ENCODE results near the gene ENGASE. TPM values are rescaled to one million over a fixed set of nuclear protein-coding genes. Genes with fewer than 3 reads are reported as not detected.
A peak's percentile ranks its signal among the peaks of the same experiment; 100 is the strongest.

Gene ENGASE
- total and polyA plus RNA-seq, 2 of the 8 experiments (the other 6 are each of a cell fraction or from before 2014, with no cell fraction given): 9.3 to 36.1 TPM

DNA sequence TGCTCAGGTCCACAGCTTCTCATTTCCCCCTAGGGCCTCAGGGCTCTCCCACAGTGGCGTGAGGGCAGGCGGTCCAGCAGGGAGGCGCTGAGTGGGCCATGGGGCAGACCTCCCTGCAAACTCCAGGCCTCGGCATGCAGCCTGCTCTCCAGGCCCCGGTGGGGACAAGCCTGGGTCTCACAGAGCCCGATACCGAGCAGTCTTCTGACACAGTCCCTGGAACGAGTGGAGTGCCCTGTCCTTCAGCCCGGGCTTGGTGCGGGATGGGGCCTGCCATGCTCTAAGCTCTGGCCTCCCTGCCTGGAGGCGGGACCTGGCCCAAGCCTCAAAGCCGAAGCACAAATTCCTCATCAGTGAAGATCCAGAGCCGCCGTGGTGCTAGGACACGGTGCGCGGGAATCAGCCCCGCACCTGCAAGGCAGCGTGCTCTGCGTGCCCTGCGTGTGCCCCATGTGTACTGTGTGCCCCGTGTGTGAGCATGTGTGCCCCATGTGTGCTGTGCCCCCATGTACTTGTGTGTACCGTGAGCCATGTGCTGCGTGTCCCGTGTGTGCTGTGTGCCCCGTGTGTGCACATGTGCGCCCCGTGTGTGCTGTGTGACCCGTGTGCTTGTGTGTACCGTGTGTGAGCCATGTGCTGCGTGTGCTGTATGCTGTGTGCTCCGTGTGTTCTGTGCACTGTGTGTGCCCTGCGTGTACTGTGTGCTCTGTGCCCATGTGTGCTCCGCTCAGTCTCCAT lies 56.1 kb downstream of the ENGASE start:
- H3K14ac ChIP-seq (ENCODE audit: insufficient read length): peak overlapping the region; percentile 54
- H4K20me1 ChIP-seq (replicated peaks in 1 of 2; ENCODE audit: control insufficient read depth in 1 of 2, insufficient read depth in 2 of 2, low read length in 2 of 2): peaks cover 0 to 4% of the 10 kb centered on the region in 2 experiments
- no peak overlapping the region for H3K23ac ChIP-seq (ENCODE audit: insufficient read length)
- H3K79me1 ChIP-seq (ENCODE audit: low read depth, low read length): no peaks in the 10 kb centered on the region; the same call in 1 of the 2 replicates
- peak overlapping the region; percentile 99; the same call in 1 of the 2 replicates for H2AK5ac ChIP-seq (ENCODE audit: low read depth, low read length)
- no peaks in the 10 kb centered on the region for H3K23me2 ChIP-seq (ENCODE audit: low read depth, low read length)
- DNase-seq (ENCODE audit: low read depth in 1 of 2, low spot score in 2 of 2): no peak
- H4K5ac ChIP-seq (ENCODE audit: insufficient read length, low read depth, low read length): no peak overlapping the region
- CTCF ChIA-PET (ENCODE audit: partially characterized antibody): interaction anchor here (1.0 to 1.9 kb wide), 3 partner anchors 22 to 100 kb away, joined by 3 to 7 read pairs (median 4); no protein-coding TSS in a partner anchor
- H2BK20ac ChIP-seq (ENCODE audit: low read length): peak overlapping the region; percentile 86; the same call in 1 of the 2 replicates
- peak overlapping the region; percentile 80 for H4K91ac ChIP-seq (replicated peaks; ENCODE audit: insufficient read length, low read length)
- H3K4me1 ChIP-seq (replicated peaks in 1 of 4; ENCODE audit: control insufficient read depth in 3 of 4, insufficient read depth in 4 of 4, low read length in 3 of 4): no peaks in the 10 kb centered on the region
- no peak for FAIRE-seq
- peak overlapping the region; percentile 42; the same call in 1 of the 2 replicates for H4K8ac ChIP-seq (ENCODE audit: extremely low read depth, insufficient read depth, low read length)
- no peaks in the 10 kb centered on the region for H3K27me3 ChIP-seq (replicated peaks in 1 of 4; ENCODE audit: control insufficient read depth in 3 of 4, extremely low read depth in 1 of 4, insufficient read depth in 3 of 4, low read length in 3 of 4)
- POLR2A ChIA-PET (ENCODE audit: partially characterized antibody): no interaction called here
- no peaks in the 10 kb centered on the region for H3K79me2 ChIP-seq (ENCODE audit: control insufficient read depth in 1 of 2, insufficient read depth in 2 of 2, low read length in 2 of 2)
- H3K4me3 ChIP-seq (ENCODE audit: extremely low read depth in 1 of 4, insufficient read depth in 2 of 4, low read depth in 3 of 4, low read length in 4 of 4): no peak overlapping the region
- H2BK12ac ChIP-seq (ENCODE audit: low read depth, low read length): peak overlapping the region; percentile 44; the same call in 1 of the 2 replicates
- no peaks in the 10 kb centered on the region for H3K9me3 ChIP-seq (ENCODE audit: insufficient read depth in 2 of 2, low read depth in 1 of 2, low read length in 1 of 2)
- peak overlapping the region; percentile 57 for H3K4ac ChIP-seq (replicated peaks; ENCODE audit: insufficient read length, low read depth, low read length)
- H3K18ac ChIP-seq (ENCODE audit: extremely low read depth, low read length): no peak overlapping the region
- H2BK5ac ChIP-seq (ENCODE audit: low read depth, low read length): peak overlapping the region; percentile 87; the same call in 1 of the 2 replicates
- H3K9ac ChIP-seq (replicated peaks in 1 of 4; ENCODE audit: extremely low read depth in 1 of 4, low read depth in 3 of 4, low read length in 3 of 4): no peak overlapping the region
- H2BK15ac ChIP-seq (ENCODE audit: low read length): peak overlapping the region; percentile 81; the same call in 1 of the 2 replicates
- no peak overlapping the region for H3K56ac ChIP-seq (replicated peaks; ENCODE audit: insufficient read length, low read depth, low read length)
- no peak overlapping the region for H2BK120ac ChIP-seq (replicated peaks; ENCODE audit: low read depth, low read length)
- no peak overlapping the region for H3K27ac ChIP-seq (ENCODE audit: low read depth, low read length)
- no peak overlapping the region for H2AFZ ChIP-seq (ENCODE audit: low read length)
- 93% methylated on average over 34 of the region's 34 CpGs; no CpG with 5 or more reads in 1 of the 2 experiments for WGBS, 2 experiments (ENCODE audit: extremely low coverage in 1 of 2, insufficient coverage in 1 of 2, insufficient read length in 1 of 2, insufficient replicate concordance in 2 of 2, low coverage in 1 of 2, low lambda C conversion rate in 2 of 2, missing lambda C conversion rate in 1 of 2)
- no peaks in the 10 kb centered on the region for H3K36me3 ChIP-seq (ENCODE audit: control insufficient read depth in 2 of 4, insufficient read depth in 4 of 4, low read length in 3 of 4)
- no peak overlapping the region for H3K4me2 ChIP-seq (ENCODE audit: insufficient read depth in 1 of 2, low read depth in 2 of 2, low read length in 2 of 2)
- no peak for TF ChIP-seq YY1 (IDR thresholded peaks at IDR 0.05; ENCODE audit: low read depth, low read length)
- TF ChIP-seq EGR1 (IDR thresholded peaks at IDR 0.05; ENCODE audit: borderline replicate concordance, low read depth, low read length): no peak
- no peak for TF ChIP-seq RBBP5 (IDR thresholded peaks at IDR 0.05; ENCODE audit: borderline replicate concordance, low read depth, low read length)
- no peak for TF ChIP-seq ASH2L (IDR thresholded peaks at IDR 0.05; ENCODE audit: low read length)
- no peak for TF ChIP-seq KDM4A (IDR thresholded peaks at IDR 0.05; ENCODE audit: low read depth, low read length, severe bottlenecking)
- no peak for TF ChIP-seq HDAC6 (IDR thresholded peaks at IDR 0.05; ENCODE audit: low read depth, low read length)
- no peak for TF ChIP-seq TAF7 (optimal IDR thresholded peaks at IDR 0.05; ENCODE audit: borderline replicate concordance, low read depth, low read length)
- TF ChIP-seq TCF12 (IDR thresholded peaks at IDR 0.05; ENCODE audit: low read depth, low read length): no peak
- TF ChIP-seq CEBPB (IDR thresholded peaks at IDR 0.05; ENCODE audit: low read depth, low read length): no peak
- TF ChIP-seq TBP (IDR thresholded peaks at IDR 0.05; ENCODE audit: low read depth, low read length): no peak
- no peak for TF ChIP-seq SRF (IDR thresholded peaks at IDR 0.05; ENCODE audit: low read depth, low read length)
